NCI-H2171 (cell line): Measurements from ENCODE around the gene PTPRU.
A peak's percentile ranks its signal among the peaks of the same experiment; 100 is the strongest.
"Not testable (repeated sequence)": the region's sequence is repeated elsewhere in the genome, so short reads cannot be mapped to it uniquely, and the experiment has no call there.

Experiments used
- DNase-seq: peaks from one replicate; lab custom pipeline; 2025; lab: John Stamatoyannopoulos, UW

Gene PTPRU

DNA sequence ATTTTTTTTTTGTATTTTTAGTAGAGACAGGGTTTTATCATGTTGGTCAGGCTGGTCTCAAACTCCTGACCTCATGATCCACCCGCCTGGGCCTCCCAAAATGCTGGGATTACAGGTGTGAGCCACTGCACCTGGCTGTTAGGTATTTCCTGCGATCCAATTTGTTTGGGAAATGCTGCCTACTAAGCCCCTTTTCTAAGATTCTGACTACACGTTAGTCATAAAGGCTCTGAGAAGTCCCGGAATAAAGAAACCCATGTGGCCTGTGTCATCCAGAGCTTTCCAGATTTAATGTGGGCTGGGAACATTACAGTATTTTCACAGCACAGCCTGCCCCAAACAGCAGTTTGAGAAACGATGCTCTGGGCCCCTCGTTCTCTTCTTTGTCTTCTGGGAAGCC lies 14.1 kb upstream of the PTPRU start:
- not testable (repeated sequence) for DNase-seq

DNA sequence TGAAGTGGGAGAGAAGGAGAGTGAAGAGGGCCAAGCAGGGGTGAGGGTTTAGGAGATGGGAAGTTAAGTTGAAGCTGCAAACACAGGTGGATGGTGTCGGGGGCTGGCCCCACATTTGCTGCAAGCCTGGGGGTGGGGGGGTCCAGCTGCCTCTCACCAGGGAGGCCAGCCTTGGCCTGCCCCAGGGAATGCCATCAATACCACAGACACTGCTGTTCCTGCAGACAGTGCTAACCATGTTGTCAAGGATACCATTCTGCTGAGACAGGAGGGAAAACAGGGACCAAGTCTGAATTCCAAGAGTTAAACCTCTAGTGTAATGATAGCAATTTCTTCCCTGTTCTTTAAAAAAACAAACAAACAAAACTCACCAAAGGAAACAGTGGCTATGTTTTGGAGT lies 13.6 kb upstream of the PTPRU start:
- peak; percentile 15 for DNase-seq

DNA sequence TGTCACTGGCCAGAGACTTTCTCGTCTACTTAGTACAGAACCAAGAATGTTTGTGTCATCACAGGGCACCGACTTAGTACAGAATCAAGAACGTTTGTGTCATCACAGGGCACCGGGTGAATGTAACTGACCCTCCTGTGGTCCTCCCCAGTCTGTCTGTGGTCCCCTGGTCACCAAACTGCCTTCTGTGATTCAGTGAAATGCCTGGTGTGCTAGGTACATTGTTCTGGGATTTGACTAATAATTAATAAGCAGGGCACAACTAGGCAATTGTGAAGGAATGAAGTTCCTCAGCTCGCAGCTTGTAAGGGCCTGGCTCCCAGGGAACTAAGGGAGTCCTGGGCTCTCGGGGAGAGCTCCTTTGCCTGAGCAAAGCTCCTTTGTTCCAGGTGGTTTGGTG lies 12.8 kb upstream of the PTPRU start:
- no peak for DNase-seq

DNA sequence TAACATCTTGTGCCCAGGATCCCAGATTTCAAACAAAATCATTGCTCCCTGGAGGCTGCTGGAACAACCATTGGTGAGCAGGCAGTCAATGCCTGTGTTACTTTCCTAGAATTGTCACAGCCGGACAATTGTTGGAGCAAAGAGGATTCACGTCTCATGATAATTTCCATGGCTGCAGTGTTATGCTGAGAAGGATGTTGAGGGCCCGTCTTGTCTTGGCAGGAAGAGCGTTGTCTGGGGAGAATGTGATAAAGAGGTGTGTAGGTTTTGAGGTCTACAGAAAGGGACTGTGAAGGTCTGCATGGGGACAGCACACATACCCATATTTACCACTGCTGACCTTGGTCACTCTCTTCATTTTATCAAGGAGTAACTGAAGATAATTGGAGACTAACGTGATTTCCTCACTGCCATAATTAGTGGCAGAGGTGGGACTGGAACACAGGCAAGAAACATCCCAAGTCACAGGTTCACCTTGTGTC lies 11.9 kb upstream of the PTPRU start:
- DNase-seq, result no peak

DNA sequence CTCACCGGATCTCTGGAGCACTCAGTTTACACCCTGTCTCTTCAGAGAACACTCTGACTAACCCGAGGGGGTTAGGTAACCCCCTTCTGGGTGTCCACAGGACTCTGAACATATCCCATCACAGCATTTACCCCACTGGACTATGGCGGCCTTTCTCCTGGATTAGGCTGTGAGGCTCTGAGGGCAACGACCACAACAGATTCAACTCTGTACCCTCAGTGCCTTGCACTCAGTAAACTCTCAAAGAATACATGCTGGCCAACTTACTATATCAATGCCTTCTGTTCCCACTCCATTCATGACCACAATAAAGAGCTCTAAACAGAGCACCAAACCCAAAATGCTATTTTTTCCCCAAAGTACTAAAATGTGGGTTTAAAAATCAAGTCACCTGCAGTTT lies 11.0 kb upstream of the PTPRU start:
- DNase-seq, result no peak

DNA sequence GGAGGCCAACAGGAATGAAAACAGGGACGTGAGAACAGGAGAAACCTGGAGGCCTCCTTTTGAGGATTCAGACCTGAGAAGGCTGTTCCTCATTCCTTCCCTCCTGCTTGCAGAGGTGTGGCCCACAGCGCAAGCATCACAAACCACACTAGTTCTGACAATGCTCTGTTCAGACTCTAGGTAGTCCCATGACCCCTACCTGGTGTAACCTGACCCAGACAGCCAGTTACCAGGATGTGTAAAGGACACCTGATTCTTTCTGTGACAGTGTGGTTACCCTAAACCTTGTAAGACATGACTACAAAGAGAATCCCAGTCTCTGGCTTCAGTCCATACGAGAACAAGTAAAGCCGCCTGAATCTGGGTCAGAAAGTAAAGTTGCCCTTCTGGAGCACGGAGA lies 8.8 kb upstream of the PTPRU start:
- no peak for DNase-seq

DNA sequence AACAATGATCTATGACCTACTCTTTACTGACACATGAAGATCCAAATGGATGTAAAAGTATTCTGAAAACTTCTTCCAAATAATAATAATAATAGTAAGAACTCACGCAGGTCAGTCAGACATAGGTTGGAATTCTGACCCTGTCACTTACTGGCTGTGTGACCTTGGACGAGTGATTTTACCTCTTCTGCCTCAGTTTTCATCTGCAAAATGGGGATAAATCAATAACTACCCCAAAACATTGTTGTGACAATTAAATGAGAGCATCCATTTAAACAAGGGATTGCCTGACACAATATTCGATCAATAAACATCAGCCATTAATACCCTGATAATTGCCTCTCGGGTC lies 6.1 kb upstream of the PTPRU start:
- no peak for DNase-seq

DNA sequence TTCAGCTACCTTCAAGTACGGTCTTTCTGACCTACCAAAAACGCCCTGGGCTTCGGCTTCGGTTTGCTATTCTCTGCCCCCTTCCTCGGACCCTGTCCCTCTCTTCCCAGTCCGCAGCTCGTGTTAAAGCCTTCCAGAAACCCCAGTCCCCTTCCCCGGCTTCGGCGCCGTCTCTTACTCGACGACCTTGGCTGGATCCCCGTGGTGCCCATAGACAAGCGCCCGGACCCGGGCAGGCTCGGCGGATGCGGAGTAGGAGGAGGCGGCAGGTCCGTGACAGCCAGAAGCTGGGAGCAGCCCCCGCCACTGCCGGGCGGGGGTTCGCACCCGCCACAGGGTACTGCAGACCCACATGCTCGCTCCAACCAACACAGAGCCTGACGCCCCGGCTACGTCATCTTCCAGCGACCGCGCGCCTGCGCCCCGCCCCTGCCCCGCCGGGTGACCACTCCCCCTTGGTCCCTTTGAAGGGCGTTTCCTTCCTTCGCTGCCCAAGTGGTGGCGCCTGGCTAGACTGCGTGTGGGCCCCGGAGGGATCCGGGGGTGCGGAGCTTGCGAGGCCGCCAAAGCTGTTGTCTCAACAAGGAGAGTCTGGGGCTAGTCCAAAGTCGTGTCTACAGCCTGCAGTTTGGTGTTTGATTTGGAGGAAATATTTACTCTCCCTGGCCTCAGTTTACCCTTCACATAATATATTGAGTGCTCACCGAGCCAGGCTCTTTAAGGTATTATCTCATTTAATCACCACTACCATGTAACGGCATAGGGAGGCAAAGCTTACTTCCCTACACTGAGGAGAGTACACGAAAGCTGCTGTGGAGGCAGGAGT lies 5.6 kb upstream of the PTPRU start, which contains the start of gene MECR:
TSS of gene MECR (minus strand) at position 382 of the 826 bp plus-strand sequence. CDS start at position 354, 28 bp downstream.
- DNase-seq, result peak; percentile 92

DNA sequence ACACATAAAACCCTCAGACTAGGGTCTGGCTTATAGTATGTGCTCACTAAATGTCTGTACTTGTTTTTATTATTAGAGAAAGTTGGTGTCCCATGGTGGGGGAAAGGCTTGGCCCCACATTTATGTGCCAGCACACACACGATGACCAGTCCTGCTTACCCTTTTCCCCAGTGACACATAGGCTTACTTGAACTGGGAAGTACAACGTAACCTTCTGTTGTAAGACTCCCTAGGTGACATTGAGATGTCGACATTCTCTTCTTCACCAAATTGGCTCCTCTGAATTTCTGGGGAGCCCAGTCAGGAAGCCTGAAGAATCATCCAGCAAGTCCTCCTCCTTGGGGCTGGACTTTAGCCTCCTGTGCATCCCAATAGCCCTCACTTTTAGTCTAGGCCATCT lies 3.9 kb upstream of the PTPRU start:
- DNase-seq, result no peak

DNA sequence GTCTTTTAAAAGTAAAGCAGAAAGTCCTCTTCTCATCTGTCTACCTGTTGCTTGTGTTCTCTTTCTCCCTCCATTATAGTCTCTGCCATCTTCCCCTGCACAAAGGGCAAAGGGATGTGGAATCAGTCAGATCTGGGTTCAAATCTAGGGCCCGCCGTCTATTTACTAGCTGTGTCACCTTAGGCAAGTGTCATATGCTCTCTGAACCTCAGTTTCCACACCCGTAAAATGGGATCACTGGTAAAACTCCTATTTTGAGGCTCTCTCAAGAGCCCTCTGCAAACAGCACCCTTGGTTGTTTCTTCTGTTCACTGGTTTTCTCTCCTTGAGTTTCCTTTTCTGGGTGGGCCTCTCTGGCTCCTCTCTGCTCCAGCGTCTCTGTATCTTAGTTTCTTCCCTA lies 2.6 kb upstream of the PTPRU start:
- DNase-seq, result no peak

DNA sequence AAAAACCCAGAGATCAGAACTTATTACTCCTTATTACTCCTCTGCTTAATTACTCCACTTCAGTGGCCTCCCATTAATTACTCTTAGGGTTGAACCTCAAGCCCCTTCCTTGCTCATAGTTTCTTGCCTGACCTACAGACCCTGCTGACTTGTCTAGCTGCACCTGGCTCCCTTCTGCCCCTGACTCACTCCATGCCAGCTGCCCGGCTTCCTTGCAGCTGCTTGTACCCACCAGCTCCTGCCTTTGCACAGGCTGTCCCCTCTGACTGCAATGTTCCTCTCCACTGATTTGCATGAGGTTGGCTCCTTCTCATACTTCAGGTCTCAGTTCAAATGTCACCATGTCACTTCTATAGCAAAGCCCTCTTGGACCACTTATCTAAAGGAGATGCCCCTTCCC lies 1.9 kb upstream of the PTPRU start:
- no peak for DNase-seq

DNA sequence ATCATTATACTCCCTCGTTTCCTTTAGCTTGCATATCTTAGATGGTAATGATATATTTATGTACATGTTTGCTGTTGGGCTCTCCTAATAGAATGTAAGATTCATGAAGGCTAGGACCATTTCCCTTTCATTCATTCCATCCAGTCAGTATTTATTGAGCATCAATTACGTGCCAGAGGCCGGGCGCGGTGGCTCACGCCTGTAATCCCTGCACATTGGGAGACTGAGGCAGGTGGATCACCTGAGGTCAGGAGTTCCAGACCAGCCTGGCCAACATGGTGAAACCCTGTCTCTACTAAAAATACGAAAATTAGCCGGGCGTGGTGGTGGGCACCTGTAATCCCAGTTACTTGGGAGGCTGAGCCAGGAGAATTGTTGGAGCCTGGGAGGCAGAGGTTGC lies 1.4 kb upstream of the PTPRU start:
- DNase-seq, result not testable (repeated sequence)

DNA sequence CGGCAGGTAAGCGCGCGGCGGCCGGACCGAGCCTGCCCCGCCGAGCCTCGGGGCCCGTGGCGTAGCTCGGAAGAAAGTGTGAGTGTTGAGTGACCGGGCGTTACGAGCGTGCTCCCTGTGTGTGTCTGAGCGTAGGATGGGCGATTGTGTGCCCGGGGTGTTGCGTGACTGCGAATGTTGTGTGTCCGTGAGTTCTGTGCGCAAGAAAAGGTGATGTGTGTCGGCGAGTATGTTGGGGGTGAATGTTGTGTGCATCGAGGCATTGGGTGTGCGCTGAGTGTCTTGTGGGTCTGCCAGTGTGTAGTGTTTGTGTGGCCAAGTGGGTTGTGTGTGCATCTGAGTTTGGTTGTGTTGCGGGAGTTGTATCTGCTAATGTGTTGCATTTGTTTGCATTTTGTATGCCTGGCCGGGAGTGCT lies 398 bp downstream of the PTPRU start:
- no peak for DNase-seq

DNA sequence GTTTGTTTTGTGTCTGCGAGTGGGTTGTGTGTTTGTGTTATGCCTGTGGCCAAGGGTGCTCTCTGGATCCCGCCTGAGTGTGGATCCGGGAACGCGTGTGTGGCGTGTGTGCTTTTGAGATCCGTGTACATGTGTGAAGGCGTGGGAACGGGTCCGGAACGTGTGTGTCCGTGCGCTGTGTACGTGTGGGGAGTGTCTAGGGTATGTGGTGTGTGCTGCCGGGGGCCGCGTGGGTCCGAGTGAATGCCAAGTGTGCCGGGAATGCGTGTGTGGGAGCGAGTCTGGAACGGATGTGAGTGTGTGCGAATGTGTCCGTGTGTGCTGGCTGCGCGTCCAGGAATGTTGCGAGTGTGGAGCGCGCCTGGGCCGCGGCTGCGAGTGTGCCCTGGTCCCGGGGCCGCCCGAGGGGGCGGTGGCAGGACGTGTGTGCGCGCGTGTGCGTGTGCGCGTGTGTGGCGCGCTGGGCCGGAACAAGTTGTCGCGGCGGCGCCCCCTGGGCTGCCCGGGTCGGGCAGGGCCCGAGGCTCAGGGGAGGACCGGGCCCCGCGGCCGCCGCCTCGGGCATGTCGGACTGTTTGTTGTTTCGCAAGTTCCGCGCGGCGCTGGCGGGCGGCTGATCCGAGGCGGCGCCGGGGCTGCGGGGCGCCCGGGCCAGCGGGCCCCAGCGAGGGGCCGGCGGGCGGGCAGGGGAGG lies 953 bp downstream of the PTPRU start:
- peak; percentile 4 for DNase-seq

DNA sequence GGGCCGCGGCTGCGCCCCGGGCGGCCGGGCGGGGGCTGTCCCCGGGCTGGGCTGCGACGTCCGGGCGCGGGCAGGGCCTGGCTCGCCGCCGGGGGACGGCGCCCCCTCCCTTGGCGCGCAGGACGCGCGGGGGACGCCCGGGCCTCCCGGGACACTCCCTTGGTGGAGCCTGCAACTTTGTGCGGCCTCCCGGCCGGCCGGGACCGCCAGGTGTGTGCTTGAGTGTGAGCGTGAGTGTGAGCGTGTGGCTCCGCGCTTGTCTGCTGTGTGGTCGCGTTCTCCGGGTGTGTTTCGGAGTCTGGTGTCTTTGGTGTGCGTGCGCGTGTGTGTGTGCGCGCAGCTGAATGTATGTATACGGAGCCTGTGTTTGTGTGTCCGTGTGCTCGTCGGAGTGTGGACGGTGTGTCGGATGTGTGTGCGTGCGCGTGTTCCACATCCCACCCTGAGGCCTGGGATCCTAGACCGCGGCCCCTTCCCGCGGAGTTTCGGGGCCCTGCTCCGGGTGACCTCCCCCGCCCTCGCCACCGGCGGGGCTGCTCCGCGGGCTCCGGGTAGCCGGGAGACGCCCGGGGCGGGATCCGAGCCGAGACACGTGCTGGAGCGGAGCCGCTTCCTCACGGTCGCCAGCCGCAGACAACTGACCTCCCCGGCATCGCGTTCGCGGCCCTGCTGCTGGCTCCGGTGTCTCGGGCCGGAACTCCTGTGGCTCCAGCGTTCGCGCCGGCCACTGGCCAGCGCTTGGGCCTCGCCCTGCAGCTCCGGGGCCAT lies 1.7 kb downstream of the PTPRU start:
- DNase-seq, result peak; percentile 8

DNA sequence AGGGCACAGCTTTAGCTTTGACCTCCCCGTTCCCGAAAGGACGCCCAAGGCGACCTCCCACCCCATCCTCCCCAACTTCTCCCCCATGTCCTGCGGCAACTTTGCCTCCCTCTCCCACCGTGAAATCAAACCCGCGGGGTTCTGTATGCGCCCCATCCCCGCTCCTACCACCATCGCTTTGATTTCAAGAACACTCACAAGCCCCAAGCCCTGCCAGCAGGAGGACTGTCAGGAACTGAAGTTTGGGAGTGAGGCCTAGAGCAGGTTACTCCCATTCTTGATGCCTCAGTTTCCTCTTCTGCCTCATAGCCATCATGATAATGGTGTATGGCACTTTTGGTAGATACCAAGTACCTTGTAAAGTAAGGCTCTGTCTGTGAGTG lies 2.3 kb downstream of the PTPRU start:
- no peak for DNase-seq

DNA sequence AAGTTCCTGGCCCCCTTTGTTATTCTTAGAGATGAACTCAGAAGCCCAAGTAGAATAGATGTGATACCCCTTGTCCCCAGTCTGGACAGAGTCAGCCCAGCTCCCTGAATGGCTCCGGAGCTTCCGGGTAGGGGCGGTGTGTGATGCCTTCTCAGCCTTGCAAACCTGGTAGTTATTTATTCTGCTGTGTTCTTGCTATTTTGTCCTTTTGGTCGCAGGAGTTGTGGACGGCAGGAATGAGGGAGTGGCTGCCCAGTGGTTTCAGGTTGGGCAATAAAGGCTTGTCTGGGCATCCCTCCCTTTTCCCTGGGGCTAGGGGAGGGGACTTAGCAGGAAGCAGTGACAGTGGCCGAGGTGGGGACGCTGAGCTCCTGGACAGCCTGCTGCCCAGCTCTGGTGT lies 2.8 kb downstream of the PTPRU start:
- DNase-seq, result no peak

DNA sequence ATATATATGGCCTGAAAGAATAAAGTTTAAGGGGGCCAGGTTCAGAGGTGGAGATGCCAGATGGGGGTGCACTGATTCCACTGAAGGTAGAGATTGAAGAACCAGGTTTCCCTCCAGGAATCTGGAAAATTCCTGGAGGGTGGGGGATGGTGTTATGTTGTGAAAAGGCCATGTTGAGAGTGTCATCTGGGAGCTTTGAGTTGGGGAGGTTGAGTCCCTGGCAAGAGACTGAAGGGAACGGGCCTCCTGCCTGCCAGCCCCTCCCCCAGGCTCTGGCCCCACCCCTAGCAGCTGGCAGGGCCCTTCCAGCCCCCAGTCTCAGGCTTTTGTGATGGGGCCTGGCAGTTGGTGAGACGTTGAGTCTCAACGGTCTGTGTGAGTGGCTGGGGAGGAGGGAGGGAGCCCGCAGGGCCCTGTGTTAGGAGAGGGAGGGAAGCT lies 4.1 kb downstream of the PTPRU start:
- peak; percentile 27 for DNase-seq

DNA sequence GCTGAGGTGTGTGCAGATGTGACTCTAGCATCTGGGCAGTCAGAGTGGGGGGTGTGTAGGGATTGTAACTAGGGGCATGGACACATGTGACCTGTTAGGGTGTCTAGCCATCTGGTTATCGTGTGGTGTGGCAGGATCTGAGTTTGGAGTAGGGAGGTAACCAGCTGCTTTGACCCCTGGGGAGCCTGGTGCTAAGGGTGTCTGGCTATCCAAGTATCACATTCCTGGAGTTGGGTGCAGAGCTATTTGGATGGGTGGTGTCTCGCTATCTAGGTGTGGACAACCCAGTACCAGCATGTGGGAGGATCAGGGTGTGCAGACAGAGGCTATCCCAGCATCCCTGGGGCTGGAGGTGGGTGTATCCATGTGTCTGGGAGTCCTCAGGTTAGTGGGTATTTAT lies 4.7 kb downstream of the PTPRU start:
- peak; percentile 31 for DNase-seq

DNA sequence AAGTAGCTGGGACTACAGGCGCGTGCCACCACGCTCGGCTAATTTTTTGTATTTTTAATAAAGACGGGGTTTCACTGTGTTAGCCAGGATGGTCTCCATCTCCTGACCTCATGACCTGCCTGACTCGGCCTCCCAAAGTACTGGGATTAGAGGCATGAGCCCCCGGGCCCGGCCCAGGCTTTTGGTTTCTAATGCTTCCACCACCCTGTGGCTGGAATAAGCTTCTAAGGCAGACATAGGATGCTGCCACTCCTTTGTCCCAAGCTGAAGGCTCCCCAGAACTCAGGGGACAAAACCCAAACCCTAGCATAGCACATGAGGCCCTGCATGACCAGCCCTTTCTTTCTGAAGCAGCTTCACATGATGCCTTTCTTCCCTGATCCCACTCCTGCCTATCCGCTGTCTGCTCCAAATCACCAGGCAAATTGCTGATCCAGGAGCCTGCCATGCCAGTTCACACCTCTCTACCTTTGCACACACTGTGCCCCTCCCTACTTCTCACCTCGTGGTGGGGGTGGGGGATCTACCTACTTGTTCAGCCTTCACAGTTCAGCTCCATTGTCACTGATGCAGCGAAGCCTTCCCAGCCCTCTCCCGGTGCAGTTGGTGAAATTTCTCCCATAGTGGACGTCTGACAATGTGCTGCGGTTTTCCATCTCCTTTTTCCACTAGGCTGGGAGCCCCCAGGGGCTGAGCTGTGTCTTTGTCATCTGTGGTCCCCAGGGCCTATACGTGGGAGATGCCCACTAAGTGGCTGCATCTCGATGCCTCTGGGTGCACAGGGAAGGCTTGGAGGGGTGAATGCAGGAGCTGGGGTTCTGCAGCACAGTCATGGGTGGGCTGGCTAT lies 6.9 kb downstream of the PTPRU start:
- DNase-seq, result no peak

DNA sequence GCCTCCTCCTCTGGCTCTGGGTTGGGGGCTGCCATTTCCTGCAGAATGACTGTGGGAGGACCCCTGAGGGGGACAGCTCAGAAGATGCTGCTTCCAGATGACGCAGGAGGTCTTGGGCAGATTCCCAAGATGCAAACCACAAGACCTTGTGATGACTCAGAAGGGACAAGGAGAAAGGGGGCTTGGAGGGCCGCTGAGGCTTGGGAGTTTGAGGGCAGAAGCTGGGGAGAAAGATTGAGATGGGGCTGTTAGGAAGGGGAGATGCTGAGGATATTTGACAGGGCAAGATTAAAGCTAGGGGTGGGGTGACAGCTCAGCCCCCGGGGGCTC lies 7.5 kb downstream of the PTPRU start:
- no peak for DNase-seq

DNA sequence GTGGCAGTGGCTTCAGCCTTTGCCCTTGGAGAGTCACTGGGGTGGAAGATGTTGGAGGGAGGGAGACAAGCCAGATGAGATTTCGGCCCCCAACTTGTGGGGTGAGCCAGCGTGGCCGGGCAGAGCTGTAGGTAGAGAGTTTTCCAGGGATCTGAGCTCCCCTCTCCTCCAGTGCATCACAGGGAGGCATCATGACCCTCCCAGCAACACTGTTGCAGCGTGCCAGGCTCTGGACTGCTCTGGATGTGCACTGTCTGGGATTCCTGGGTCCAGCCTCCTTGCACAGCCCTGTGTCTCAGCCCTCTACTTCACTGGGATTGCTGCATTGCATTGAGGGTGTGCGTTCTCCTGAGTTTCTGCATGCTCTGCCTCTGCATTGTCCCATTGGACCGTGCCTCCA lies 8.9 kb downstream of the PTPRU start:
- no peak for DNase-seq
